Measurements from ENCODE around the gene ACR. TPM values are rescaled to one million over a fixed set of nuclear protein-coding genes. Genes with fewer than 3 reads are reported as not detected.
"Not testable (repeated sequence)": the region's sequence is repeated elsewhere in the genome, so short reads cannot be mapped to it uniquely, and the experiment has no call there.

ACR gene
- total and polyA plus RNA-seq, 2 of the 13 experiments (the other 11 are each of a cell fraction or from before 2014, with no cell fraction given), result 0.15 TPM; not detected in 1

- peak; percentile 52; the same call in 1 of the 2 replicates for TF ChIP-seq HOXA3 (CRISPR knock-in tag; IDR thresholded peaks at IDR 0.05)
- peak; percentile 70 for TF ChIP-seq ZNF574 (CRISPR knock-in tag; IDR thresholded peaks at IDR 0.05)
Observed at GRCh38 chr22:50783033-50783879, 45.3 kb downstream of the ACR start, which contains the start of gene RABL2B (continued).

GRCh38 chr22:50783880-50784276 is 45.9 kb downstream of the ACR start:
- TSS peak; percentile 85 for BruUV-seq (replicated peaks)
- CTCF ChIA-PET (ENCODE audit: low intra/inter-chr PET ratio, low total read pairs), result not testable (repeated sequence)

GRCh38 chr22:50785289-50785688 is 47.3 kb downstream of the ACR start:
- intact Hi-C loops (cut with micrococcal nuclease; ENCODE audit: unreplicated experiment); CTCF ChIA-PET (ENCODE audit: low intra/inter-chr PET ratio, low total read pairs); H3K27ac ChIP-seq (ENCODE audit: extremely low read length, insufficient read depth, low read length); H3K9ac ChIP-seq (ENCODE audit: insufficient read depth, low read depth, low read length); FAIRE-seq; H4K20me1 ChIP-seq (ENCODE audit: insufficient read depth, low read length); H3K36me3 ChIP-seq (replicated peaks in 1 of 2; ENCODE audit: control insufficient read depth in 1 of 2, insufficient read depth in 2 of 2, low read length in 2 of 2); ATAC-seq; H3K9me3 ChIP-seq (ENCODE audit: low read length); BruUV-seq (replicated peaks); H3K4me3 ChIP-seq (replicated peaks in 1 of 3; ENCODE audit: insufficient read depth in 1 of 3, low read depth in 2 of 3, low read length in 3 of 3); H2AFZ ChIP-seq (ENCODE audit: low read length); DNase-seq (ENCODE audit: low spot score); H3K4me1 ChIP-seq (ENCODE audit: insufficient read depth, low read length); H3K79me2 ChIP-seq (ENCODE audit: insufficient read depth, low read length); POLR2A ChIA-PET; H3K27me3 ChIP-seq (ENCODE audit: control insufficient read depth in 1 of 2, insufficient read depth in 2 of 2, low read length in 2 of 2); in situ Hi-C loops (cut with HindIII; ENCODE audit: extremely low pct_ligation_motif_present, low pct_unique_long_range_greater_than_20kb): not testable (repeated sequence)
- 96% methylated on average over 5 of the region's 5 CpGs for WGBS (ENCODE audit: low lambda C conversion rate)
- 0 out of 2 replicates have a peak overlapping the region, but pooled peaks have one; percentile 7 for H3K4me2 ChIP-seq (ENCODE audit: low read depth, low read length)

More at GRCh38 chr22:50783880-50784276, 45.9 kb downstream of the ACR start:
- 0 out of 2 replicates have a peak overlapping the region, but pooled peaks have one; percentile 49 for H3K9ac ChIP-seq (ENCODE audit: insufficient read depth, low read depth, low read length)
- H3K79me2 ChIP-seq (ENCODE audit: insufficient read depth, low read length); H3K36me3 ChIP-seq (replicated peaks in 1 of 2; ENCODE audit: control insufficient read depth in 1 of 2, insufficient read depth in 2 of 2, low read length in 2 of 2); H3K27ac ChIP-seq (ENCODE audit: extremely low read length, insufficient read depth, low read length); H3K4me1 ChIP-seq (ENCODE audit: insufficient read depth, low read length); H3K9me3 ChIP-seq (ENCODE audit: low read length); H2AFZ ChIP-seq (ENCODE audit: low read length); H4K20me1 ChIP-seq (ENCODE audit: insufficient read depth, low read length); in situ Hi-C loops (cut with HindIII; ENCODE audit: extremely low pct_ligation_motif_present, low pct_unique_long_range_greater_than_20kb); intact Hi-C loops (cut with micrococcal nuclease; ENCODE audit: unreplicated experiment); DNase-seq (ENCODE audit: low spot score); H3K27me3 ChIP-seq (ENCODE audit: control insufficient read depth in 1 of 2, insufficient read depth in 2 of 2, low read length in 2 of 2); POLR2A ChIA-PET: not testable (repeated sequence)
- WGBS (ENCODE audit: low lambda C conversion rate), result 8% methylated on average over 2 of the region's 16 CpGs
- peak overlapping the region; percentile 34 to 57 (median 52); a peak in 5 of 6 replicates for H3K4me3 ChIP-seq (replicated peaks in 1 of 3; ENCODE audit: insufficient read depth in 1 of 3, low read depth in 2 of 3, low read length in 3 of 3)
- peak overlapping the region; percentile 42; the same call in 1 of the 2 replicates for H3K4me2 ChIP-seq (ENCODE audit: low read depth, low read length)
- FAIRE-seq (peak; percentile 12), ATAC-seq (peak; percentile 45)

- H3K4me1 ChIP-seq (ENCODE audit: insufficient read depth, low read length); H3K9ac ChIP-seq (ENCODE audit: insufficient read depth, low read depth, low read length); H4K20me1 ChIP-seq (ENCODE audit: insufficient read depth, low read length); H3K36me3 ChIP-seq (replicated peaks in 1 of 2; ENCODE audit: control insufficient read depth in 1 of 2, insufficient read depth in 2 of 2, low read length in 2 of 2); DNase-seq (ENCODE audit: low spot score); H3K79me2 ChIP-seq (ENCODE audit: insufficient read depth, low read length); ATAC-seq; H3K4me3 ChIP-seq (replicated peaks in 1 of 3; ENCODE audit: insufficient read depth in 1 of 3, low read depth in 2 of 3, low read length in 3 of 3); intact Hi-C loops (cut with micrococcal nuclease; ENCODE audit: unreplicated experiment); CTCF ChIA-PET (ENCODE audit: low intra/inter-chr PET ratio, low total read pairs); FAIRE-seq; H3K27me3 ChIP-seq (ENCODE audit: control insufficient read depth in 1 of 2, insufficient read depth in 2 of 2, low read length in 2 of 2); H3K9me3 ChIP-seq (ENCODE audit: low read length); H3K4me2 ChIP-seq (ENCODE audit: low read depth, low read length); POLR2A ChIA-PET; H2AFZ ChIP-seq (ENCODE audit: low read length); in situ Hi-C loops (cut with HindIII; ENCODE audit: extremely low pct_ligation_motif_present, low pct_unique_long_range_greater_than_20kb); H3K27ac ChIP-seq (ENCODE audit: extremely low read length, insufficient read depth, low read length): not testable (repeated sequence)
- WGBS (ENCODE audit: low lambda C conversion rate), result 94% methylated on average over 2 of the region's 5 CpGs
- TSS peak; percentile 40 for BruUV-seq (replicated peaks)
Observed at GRCh38 chr22:50786936-50787335, 48.9 kb downstream of the ACR start.

All from HepG2 (cell line).